AG10803 (cell line): ENCODE results near the gene LRRC18.

Experiments used
- DNase-seq: peaks from one replicate; pipeline ENCODE4 v3.0.0; 2010; ENCODE audit warnings: low read depth
- H3K4me3 ChIP-seq: 2 replicates; pipeline ENCODE4 v1.5.1; 2011; ENCODE audit warnings: mild to moderate bottlenecking, low read length, control low read depth
- TF ChIP-seq, protein P1 (sequence below): conservative IDR thresholded peaks from 2 replicates; pipeline ENCODE4 v1.5.1; 2011; ENCODE audit warnings: mild to moderate bottlenecking, low read length, control low read depth, inconsistent platforms

The LRRC18 gene

DNA sequence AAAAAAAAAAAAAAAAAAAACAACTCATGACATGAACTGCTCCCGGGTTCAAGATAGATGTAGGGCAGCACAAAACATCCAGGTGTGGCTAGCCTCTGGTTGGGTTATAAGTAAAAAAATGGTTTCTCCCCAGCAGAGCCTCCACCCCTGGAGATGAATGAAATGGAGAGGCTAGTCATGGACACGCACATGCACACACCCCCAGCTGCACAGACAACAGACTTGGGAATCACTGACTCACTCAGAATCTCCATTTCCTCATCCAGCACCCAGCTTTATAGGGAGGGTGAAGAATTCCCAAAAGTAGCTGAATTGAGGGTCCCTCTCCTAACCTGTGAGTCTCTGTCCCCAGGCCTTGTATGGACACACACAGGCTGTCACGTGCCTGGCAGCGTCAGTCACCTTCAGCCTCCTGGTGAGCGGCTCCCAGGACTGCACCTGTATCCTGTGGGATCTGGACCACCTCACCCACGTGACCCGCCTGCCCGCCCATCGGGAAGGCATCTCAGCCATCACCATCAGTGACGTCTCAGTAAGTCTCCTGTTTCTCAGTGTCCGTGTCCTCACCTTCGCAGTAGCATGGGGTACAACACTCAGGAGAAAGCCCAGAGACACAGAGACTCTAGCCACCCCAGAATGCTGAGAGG lies 35.0 kb upstream of the LRRC18 start:
- TF ChIP-seq, protein P1, sequence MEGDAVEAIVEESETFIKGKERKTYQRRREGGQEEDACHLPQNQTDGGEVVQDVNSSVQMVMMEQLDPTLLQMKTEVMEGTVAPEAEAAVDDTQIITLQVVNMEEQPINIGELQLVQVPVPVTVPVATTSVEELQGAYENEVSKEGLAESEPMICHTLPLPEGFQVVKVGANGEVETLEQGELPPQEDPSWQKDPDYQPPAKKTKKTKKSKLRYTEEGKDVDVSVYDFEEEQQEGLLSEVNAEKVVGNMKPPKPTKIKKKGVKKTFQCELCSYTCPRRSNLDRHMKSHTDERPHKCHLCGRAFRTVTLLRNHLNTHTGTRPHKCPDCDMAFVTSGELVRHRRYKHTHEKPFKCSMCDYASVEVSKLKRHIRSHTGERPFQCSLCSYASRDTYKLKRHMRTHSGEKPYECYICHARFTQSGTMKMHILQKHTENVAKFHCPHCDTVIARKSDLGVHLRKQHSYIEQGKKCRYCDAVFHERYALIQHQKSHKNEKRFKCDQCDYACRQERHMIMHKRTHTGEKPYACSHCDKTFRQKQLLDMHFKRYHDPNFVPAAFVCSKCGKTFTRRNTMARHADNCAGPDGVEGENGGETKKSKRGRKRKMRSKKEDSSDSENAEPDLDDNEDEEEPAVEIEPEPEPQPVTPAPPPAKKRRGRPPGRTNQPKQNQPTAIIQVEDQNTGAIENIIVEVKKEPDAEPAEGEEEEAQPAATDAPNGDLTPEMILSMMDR, result no peak
- no peak overlapping the region for H3K4me3 ChIP-seq
- DNase-seq, result no peak

DNA sequence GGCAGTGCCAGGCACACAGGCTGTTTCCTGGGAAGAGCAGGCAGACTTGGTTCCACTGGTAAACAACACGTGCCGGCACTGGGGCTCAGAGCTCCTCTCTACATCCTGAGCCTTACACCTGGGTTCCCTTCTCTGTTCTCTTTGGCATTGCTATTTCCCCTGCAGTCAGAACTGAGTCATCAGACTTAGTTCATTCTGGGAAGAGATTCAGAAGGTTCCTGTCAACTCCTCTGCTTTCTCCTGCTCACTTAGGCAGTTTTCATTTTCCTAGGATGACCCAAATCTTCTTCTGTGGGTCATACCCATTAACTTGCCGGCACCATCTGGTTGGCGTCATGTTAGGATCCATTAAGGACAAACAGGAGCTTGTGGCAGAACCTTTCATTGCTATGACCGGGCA lies 33.4 kb upstream of the LRRC18 start:
- TF ChIP-seq, protein P1, result no peak
- no peak for DNase-seq
- no peak overlapping the region for H3K4me3 ChIP-seq

DNA sequence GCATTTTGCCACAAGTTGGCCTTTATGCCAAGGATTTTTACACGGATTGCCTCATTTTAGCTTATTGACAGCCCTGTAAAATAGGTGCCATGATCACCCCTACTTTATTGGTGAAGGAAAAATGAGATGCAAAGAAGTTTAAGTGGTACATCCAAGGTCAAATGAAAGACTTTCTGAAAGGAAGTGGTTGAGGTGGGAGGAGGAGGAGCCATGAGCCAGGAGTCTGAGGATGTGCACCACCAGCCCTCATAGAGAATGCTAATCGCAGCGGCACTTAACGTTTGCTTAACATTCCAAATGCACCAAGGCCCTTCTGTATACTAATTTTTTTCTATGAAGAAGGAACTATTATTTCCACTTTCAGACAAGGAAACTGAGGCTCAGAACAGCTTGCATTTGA lies 31.0 kb upstream of the LRRC18 start:
- no peak for DNase-seq
- TF ChIP-seq, protein P1, result no peak
- H3K4me3 ChIP-seq, result no peak overlapping the region

DNA sequence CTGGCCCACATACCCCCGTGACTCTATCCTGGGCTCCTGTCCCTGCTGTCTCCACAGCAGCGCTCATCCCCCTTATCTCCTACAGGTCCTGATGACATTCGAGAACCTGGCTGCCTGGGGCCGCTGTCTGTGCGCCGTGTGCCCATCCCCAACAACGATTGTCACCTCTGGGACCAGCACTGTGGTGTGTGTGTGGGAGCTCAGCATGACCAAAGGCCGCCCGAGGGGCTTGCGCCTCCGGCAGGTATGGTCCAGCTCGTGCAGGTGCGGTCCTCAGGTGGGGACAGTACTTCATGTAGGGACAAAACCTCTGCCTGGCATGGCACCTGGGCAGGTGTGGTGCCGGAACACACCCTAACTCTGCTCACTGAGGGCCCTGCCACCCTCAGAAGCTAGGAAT lies 30.4 kb upstream of the LRRC18 start:
- no peak overlapping the region for H3K4me3 ChIP-seq
- TF ChIP-seq, protein P1, result no peak
- DNase-seq, result no peak

DNA sequence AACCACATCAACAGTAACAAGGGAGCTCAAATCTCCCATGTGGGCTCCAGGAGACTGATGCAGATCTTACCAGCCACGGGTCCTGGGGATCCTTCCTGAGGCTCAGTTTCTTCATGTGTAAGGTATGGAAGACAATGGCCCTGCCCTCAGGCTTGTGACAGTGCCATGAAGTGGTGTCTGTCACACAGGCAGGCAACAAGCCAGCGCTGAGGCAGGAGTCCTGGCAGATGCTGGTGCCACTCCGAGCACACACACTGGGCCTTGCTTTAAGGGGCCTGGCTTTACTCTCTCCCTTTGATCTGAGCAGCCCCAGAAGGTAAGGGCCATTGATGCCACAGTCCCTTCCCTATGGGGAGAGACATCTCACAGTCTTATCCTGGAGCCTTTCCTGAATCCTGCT lies 28.4 kb upstream of the LRRC18 start:
- TF ChIP-seq, protein P1, result no peak
- no peak for DNase-seq

DNA sequence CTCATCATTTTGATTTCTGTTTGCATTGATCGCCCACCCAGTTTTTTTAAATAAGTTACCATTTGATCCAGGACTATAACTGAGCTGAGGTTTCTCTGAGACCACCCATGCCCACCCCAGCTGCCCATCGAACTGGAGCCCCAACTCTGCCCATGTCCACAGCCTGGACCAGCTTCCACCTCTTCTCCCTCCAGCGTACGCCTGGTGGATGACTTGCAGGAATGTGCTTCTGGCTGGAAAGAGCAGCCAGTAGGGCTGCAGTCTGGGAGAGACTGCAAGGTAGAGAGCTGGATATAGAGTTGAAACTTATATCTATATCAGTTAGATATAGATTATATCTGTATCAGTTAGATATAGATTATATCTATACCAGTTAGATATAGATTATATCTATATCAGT lies 25.8 kb upstream of the LRRC18 start:
- H3K4me3 ChIP-seq, result no peak overlapping the region
- TF ChIP-seq, protein P1, result no peak
- DNase-seq, result no peak

More for the DNA sequence above, 28.4 kb upstream of the LRRC18 start:
- H3K4me3 ChIP-seq, result no peak overlapping the region

DNA sequence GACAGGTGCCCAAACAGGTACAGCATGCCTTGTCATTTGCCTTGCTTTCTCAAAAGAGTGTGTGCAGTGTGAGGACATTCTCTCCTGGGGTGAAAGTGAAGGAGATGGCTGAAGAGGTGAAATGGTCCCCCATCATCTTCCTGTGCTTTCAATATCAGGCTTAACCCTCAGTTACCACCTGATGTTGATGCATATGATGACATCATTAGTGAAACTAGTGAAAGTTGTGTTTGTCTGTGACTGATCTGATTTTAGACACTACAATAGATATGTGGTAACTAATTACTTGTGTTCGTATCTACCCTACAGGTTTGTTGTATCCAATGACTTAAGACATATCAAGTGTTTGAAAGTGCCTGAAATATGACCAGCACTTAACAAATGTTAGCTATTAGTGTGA lies 24.4 kb upstream of the LRRC18 start:
- TF ChIP-seq, protein P1, result no peak
- no peak for DNase-seq
- H3K4me3 ChIP-seq, result no peak overlapping the region
